NCI-H1436 treated with DMSO at 0.1 percent for 48 hours (cell line): ENCODE results near the gene DIPK2A.

Source experiments
- DNase-seq: peaks from one replicate; lab custom pipeline; 2025; lab: John Stamatoyannopoulos, UW

The DIPK2A gene

GRCh38 chr3:143974271-143975238 lies 2.9 kb downstream of the DIPK2A start:
- no peak for DNase-seq

DNA sequence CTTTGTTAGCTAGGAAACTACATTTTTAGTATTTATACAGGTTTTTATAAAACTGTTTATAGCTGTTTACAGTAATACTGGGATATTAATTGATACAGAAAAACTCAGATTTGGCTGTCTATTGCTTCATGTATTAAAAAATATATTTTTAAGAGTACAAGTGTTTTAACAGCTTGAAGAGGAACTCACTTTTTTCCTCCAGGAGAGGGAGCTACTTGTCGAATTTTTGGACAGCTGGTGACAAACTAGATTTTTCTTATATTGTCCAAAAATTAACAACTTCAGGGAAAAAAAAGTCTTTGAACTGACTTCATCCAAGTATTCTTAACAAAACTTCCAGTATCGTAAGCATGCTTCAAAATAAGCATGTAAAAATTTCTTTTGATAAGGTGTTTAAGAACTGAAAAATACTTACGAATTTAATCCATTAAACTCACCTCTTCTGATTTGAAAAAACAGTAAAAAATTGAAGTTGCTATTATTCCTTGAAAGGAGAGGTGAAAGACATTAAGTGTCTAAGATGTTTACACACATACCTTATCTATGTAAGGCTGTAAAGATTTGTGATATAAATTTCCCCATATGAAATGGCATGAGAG lies 4.0 kb downstream of the DIPK2A start:
- no peak for DNase-seq

GRCh38 chr3:143977341-143978262 lies 6.0 kb downstream of the DIPK2A start:
- no peak for DNase-seq

GRCh38 chr3:143978263-143978631 lies 6.6 kb downstream of the DIPK2A start:
- no peak for DNase-seq

GRCh38 chr3:143979041-143979440 lies 7.4 kb downstream of the DIPK2A start:
- DNase-seq, result no peak

GRCh38 chr3:143979813-143980212 lies 8.2 kb downstream of the DIPK2A start:
- no peak for DNase-seq

- no peak for DNase-seq
These were observed 16.7 kb downstream of the DIPK2A start for GRCh38 chr3:143988306-143988705.

GRCh38 chr3:143989461-143989860 lies 17.8 kb downstream of the DIPK2A start:
- no peak for DNase-seq

- DNase-seq, result no peak
These were observed 20.1 kb downstream of the DIPK2A start for GRCh38 chr3:143991713-143992112.

DNA sequence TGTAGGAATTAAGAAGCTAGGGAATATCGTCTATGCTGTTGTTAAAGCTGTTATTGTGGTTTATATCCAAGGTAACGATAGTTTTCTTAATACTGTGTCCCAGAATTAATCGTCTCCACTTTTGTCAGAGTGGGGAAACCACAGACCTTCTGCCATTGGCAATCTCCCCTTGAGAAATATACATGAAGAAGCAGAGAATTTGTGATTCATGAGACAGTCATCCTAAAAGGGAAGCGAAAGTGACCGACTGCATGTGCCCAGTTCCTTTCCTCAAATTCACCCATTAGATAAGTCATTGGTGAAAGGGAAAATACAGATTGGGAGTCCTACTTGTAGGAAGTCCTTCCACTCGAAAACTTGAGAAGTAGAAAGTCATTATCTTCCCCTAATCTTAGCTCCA lies 26.6 kb downstream of the DIPK2A start:
- no peak for DNase-seq

DNA sequence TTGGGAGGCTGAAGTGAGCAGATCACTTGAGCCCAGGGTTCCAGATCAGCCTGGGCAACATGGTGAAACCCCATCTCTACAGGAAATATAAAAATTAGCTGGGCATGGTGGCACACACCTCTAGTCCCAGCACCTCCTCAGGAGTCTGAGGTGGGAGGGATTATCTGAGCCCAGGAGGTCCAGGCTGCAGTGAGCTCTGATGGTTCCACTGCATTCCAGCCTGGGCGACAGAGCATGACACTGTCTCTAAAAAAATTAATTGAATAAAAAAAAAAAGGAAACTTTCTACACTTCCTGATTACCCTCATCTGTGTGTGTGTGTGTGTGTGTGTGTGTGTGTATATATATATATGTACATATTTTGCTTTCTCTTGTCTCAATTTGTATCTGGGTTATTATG lies 31.4 kb downstream of the DIPK2A start:
- no peak for DNase-seq

DNA sequence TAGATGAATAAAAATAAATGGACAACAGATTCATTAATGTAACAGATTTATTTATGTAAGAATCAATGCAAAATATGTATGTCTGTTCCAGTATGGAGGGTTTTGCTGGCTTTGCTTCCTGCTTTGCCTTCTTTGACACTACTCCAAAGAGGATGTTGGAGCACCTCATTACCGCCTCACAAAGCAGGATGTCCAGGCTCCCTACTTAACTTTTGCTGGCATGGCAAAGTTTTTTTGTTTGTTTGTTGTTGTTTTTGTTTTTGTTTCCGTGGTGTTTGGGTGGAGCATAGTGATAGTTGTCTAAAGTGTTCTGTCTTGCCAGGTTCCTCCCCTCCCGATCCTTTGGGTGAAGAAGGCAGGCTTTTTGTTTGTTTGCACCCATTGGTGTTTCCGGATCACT lies 38.7 kb downstream of the DIPK2A start:
- DNase-seq, result no peak

DNA sequence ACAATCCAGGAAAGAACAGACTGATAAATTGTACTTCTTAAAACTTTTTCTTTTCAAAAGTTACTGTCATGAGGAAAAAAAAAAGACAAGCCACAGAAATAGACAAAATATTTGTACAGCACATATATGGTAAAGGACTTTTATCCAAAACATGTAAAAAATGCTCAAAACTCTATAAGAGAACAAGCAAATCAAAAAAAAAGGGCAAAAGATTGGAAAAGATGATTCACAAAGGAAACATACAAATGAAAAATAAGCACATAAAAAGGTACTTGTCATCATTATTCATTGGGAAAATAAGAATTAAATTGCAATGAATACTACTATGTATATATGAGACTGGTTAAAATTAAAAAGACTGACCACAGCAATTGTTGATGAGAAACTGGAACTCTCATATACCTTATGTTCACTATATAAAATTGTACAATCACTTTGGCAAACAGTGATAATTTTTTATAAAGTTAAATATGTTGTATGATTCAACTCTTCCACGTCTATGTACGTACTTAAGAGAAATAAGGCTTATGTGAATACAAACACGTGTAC lies 39.7 kb downstream of the DIPK2A start:
- DNase-seq, result no peak

DNA sequence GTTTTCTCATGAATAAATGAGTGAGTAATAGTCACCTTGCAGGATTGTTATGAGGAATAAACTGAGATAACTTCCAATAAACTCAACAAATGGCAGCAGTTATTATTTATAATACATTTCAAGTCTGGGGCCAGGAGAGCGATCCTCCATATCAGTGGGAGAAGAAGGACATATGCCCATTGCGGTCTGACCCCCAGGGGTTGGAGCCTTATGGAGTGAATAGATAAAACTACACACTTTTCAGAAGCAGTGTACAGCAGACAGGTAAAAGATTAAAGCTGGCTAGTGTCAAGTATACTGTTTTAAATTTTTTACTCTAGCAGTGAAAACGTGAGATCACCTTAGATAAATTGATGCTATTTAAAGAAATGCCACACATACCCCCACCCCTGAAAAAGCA lies 43.5 kb downstream of the DIPK2A start:
- no peak for DNase-seq

GRCh38 chr3:144018776-144019175 lies 47.2 kb downstream of the DIPK2A start:
- DNase-seq, result no peak
